IMR-90 (cell line): ENCODE results near the gene BCAS2. TPM values are rescaled to one million over a fixed set of nuclear protein-coding genes. Genes with fewer than 3 reads are reported as not detected.

ENCODE experiments used
- ATAC-seq: fragments of 200-7000 bp; cut with Tn5 transposase; 2 replicates; pipeline ENCODE4 v1.9.1; 2020; ENCODE audit warnings: low read depth, mild to moderate bottlenecking, moderate library complexity
- BruUV-seq: library from RNA; stranded (reverse); fragments of 400-500 nt; replicated peaks from 2 replicates; lab custom pipeline; 2021; lab: Mats Ljungman, UMichigan
- CTCF ChIA-PET: fragments of 300-600 bp; formaldehyde crosslinking; extraction: SDS; loops from one replicate; lab custom pipeline; 2021; ENCODE audit warnings: antibody characterized with exemption; lab: Yijun Ruan, JAX
- POLR2A ChIA-PET: fragments of 300-600 bp; sonication (Branson Sonifier 250); formaldehyde crosslinking; loops from one replicate; lab custom pipeline; 2022; ENCODE audit warnings: antibody characterized with exemption; ENCODE audit not compliant: unreplicated experiment; lab: Charles Lee
- DNase-seq: peaks from one replicate; pipeline ENCODE4 v3.0.0; 2013
- H2AFZ ChIP-seq: replicated peaks from 2 replicates; pipeline ENCODE3; 2013; ENCODE audit warnings: low read length, mild to moderate bottlenecking; ENCODE audit not compliant: poor library complexity
- H2AK5ac ChIP-seq: 2 replicates; pipeline ENCODE4 v1.6.1; 2013; ENCODE audit warnings: low read depth, low read length, inconsistent platforms
- H2AK9ac ChIP-seq: replicated peaks from 2 replicates; pipeline ENCODE3; 2013; ENCODE audit warnings: mild to moderate bottlenecking, low read depth, low read length, moderate library complexity; ENCODE audit not compliant: poor library complexity
- H2BK120ac ChIP-seq: 2 replicates; pipeline ENCODE4 v1.6.1; 2013; ENCODE audit warnings: low read depth, low read length, inconsistent platforms
- H2BK15ac ChIP-seq: 3 replicates; pipeline ENCODE4 v1.6.1; 2013; ENCODE audit warnings: low read depth, low read length, inconsistent platforms
- H2BK20ac ChIP-seq: 2 replicates; pipeline ENCODE4 v1.6.1; 2013; ENCODE audit warnings: low read depth, mild to moderate bottlenecking, inconsistent platforms, low read length, moderate library complexity
- H2BK5ac ChIP-seq: 2 replicates; pipeline ENCODE4 v1.6.1; 2013; ENCODE audit warnings: mild to moderate bottlenecking, low read depth, low read length, inconsistent platforms; ENCODE audit not compliant: poor library complexity, severe bottlenecking
- H3K14ac ChIP-seq: replicated peaks from 2 replicates; pipeline ENCODE4 v1.6.1; 2013; ENCODE audit warnings: low read depth, low read length, inconsistent platforms
- H3K18ac ChIP-seq: 2 replicates; pipeline ENCODE4 v1.6.1; 2013; ENCODE audit warnings: low read depth, low read length, control low read depth
- H3K23ac ChIP-seq: 2 replicates; pipeline ENCODE4 v1.6.1; 2013; ENCODE audit warnings: low read depth, low read length, inconsistent platforms
- H3K27ac ChIP-seq: 2 replicates; pipeline ENCODE4 v1.5.1; 2013; ENCODE audit warnings: mild to moderate bottlenecking, control low read depth, low read length; ENCODE audit not compliant: insufficient read depth
- H3K27me3 ChIP-seq: 2 replicates; pipeline ENCODE4 v1.6.1; 2013; ENCODE audit warnings: low read length; ENCODE audit not compliant: control insufficient read depth, insufficient read depth
- H3K36me3 ChIP-seq: 2 replicates; pipeline ENCODE4 v1.6.1; 2013; ENCODE audit warnings: low read length, mixed read lengths; ENCODE audit not compliant: control insufficient read depth, insufficient read depth
- H3K4ac ChIP-seq: 2 replicates; pipeline ENCODE4 v1.6.1; 2013; ENCODE audit warnings: low read depth, low read length, inconsistent platforms
- H3K4me1 ChIP-seq: 2 replicates; pipeline ENCODE4 v1.6.1; 2013; ENCODE audit warnings: low read length, mixed read lengths; ENCODE audit not compliant: control insufficient read depth, insufficient read depth
- H3K4me2 ChIP-seq: 2 replicates; pipeline ENCODE4 v1.6.1; 2013; ENCODE audit warnings: low read depth, mild to moderate bottlenecking, control low read depth, low read length, moderate library complexity
- H3K4me3 ChIP-seq: 2 replicates; pipeline ENCODE4 v1.5.1; 2013; ENCODE audit warnings: low read depth, mild to moderate bottlenecking, control low read depth, low read length, moderate library complexity; ENCODE audit not compliant: insufficient read depth
- H3K56ac ChIP-seq: 2 replicates; pipeline ENCODE4 v1.6.1; 2013; ENCODE audit warnings: low read length, inconsistent platforms; ENCODE audit not compliant: insufficient read depth; ENCODE audit errors: extremely low read depth
- H3K79me1 ChIP-seq, 2 experiments: 2 replicates each; pipeline ENCODE4 v1.6.1; 2013; ENCODE audit warnings: low read length in 2 of 2, inconsistent platforms in 1 of 2, low read depth in 1 of 2
- H3K9ac ChIP-seq: 2 replicates; pipeline ENCODE4 v1.6.1; 2013; ENCODE audit warnings: low read depth, low read length, control low read depth
- H3K9me1 ChIP-seq: 2 replicates; pipeline ENCODE4 v1.6.1; 2013; ENCODE audit warnings: low read length, inconsistent platforms; ENCODE audit not compliant: insufficient read depth
- H3K9me3 ChIP-seq: 2 replicates; pipeline ENCODE4 v1.6.1; 2013; ENCODE audit warnings: low read length; ENCODE audit not compliant: control insufficient read depth, insufficient read depth
- H4K20me1 ChIP-seq: 2 replicates; pipeline ENCODE4 v1.6.1; 2013; ENCODE audit warnings: low read length, inconsistent platforms; ENCODE audit not compliant: insufficient read depth
- H4K5ac ChIP-seq: 2 replicates; pipeline ENCODE4 v1.6.1; 2013; ENCODE audit warnings: mild to moderate bottlenecking, low read depth, low read length, control low read depth
- H4K8ac ChIP-seq, 2 experiments: 2 replicates each; pipeline ENCODE4 v1.6.1; 2013; ENCODE audit warnings: low read depth in 2 of 2, low read length in 2 of 2, control low read depth in 1 of 2, inconsistent platforms in 1 of 2
- H4K91ac ChIP-seq: 2 replicates; pipeline ENCODE4 v1.6.1; 2013; ENCODE audit warnings: low read depth, low read length, inconsistent platforms; ENCODE audit not compliant: insufficient read depth
- CEBPB ChIP-seq: IDR thresholded peaks from 2 replicates; pipeline ENCODE4 v1.6.1; 2012; ENCODE audit warnings: low read depth, low read length, improper control_type of control experiment
- RCOR1 ChIP-seq: IDR thresholded peaks from 2 replicates; pipeline ENCODE4 v1.6.1; 2012; ENCODE audit warnings: mild to moderate bottlenecking, low read length, improper control_type of control experiment; ENCODE audit not compliant: insufficient replicate concordance
- WGBS, 2 experiments: methylation state at CpG; one replicate each; pipeline versions ENCODE4 v1.1.5 to v1.1.7; 2013; ENCODE audit warnings: missing lambda C conversion rate in 2 of 2; ENCODE audit not compliant: insufficient read length in 1 of 2; ENCODE audit errors: extremely low coverage in 2 of 2; 5-methylcytosine and 5-hydroxymethylcytosine counted together
- dilution Hi-C: fragments of 300-500 bp; cut with HindIII; formaldehyde crosslinking; loops from one replicate; pipeline ENCODE4 v1.14.3; 2018; ENCODE audit warnings: low sequenced_read_pairs; ENCODE audit not compliant: unreplicated experiment
- in situ Hi-C: fragments of 300-500 bp; cut with MboI; formaldehyde crosslinking; loops from 3 replicates; pipeline ENCODE4 v1.14.3; 2019; ENCODE audit warnings: low sequenced_read_pairs, inconsistent platforms, mixed read lengths
- intact Hi-C: fragments of 100-400 bp; cut with micrococcal nuclease; formaldehyde crosslinking; loops from 2 replicates; pipeline ENCODE4 v1.10.0; 2022
- polyA plus RNA-seq, 3 experiments: library from polyadenylated mRNA; depleted of rRNA; stranded (reverse); fragments of >200 nt; gene quantifications; 2 replicates each; pipeline ENCODE4 v1.2.3, GENCODE V29; 2012; ENCODE audit warnings: low replicate concordance in 1 of 3
- total RNA-seq: library from RNA; depleted of rRNA; stranded (reverse); fragments of >200 nt; gene quantifications from 2 replicates; pipeline ENCODE4 v1.2.3, GENCODE V29; 2012

BCAS2 gene
- total and polyA plus RNA-seq, 2 of the 4 experiments (the other 2 are of a cell fraction) = 15.4 to 23.1 TPM

DNA sequence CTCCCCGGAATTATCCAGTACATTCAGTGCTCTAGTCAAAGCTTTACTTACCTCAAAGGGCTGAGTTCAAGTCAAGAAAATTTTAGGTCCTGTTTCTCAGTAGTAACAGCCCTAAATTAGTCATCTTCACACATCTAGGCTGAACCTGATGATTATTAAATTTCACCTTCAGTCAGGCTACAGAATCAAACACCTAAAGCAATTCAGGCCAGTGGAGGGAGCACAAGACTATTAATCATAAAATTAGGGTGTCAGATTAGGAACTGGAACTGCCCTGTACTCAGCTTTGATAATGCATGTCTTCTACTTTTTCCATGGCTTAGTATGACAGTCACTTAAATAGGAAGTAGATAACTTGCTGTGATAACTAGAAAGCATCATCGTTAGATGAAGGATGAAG is 28.4 kb upstream of the BCAS2 start:
- intact Hi-C loops = no loop called here
- Histone ChIP-seq H3K4ac (no peak overlapping the region), H3K79me1 (no peaks in the 10 kb centered on the region), H3K27ac (no peak overlapping the region), H3K4me1 (no peaks in the 10 kb centered on the region), H2AK9ac (no peak overlapping the region), H3K9ac (no peak overlapping the region), H3K23ac (no peak overlapping the region), H3K27me3 (no peaks in the 10 kb centered on the region), H2AFZ (no peak overlapping the region), H2BK5ac (no peak overlapping the region), H3K4me2 (no peak overlapping the region), H2BK120ac (no peak overlapping the region), H4K20me1 (no peaks in the 10 kb centered on the region), H2BK20ac (no peak overlapping the region), H2BK15ac (no peak overlapping the region), H3K56ac (no peak overlapping the region), H4K8ac (no peak overlapping the region), H3K18ac (no peak overlapping the region), H4K5ac (no peak overlapping the region), H3K36me3 (no peaks in the 10 kb centered on the region), H4K91ac (no peak overlapping the region), H2AK5ac (no peak overlapping the region), H3K9me3 (no peaks in the 10 kb centered on the region), H3K14ac (no peak overlapping the region), H3K4me3 (no peak overlapping the region), H3K9me1 (no peaks in the 10 kb centered on the region)
- in situ Hi-C loops = no loop called here
- ChIA-PET POLR2A (no interaction called here), CTCF (no interaction called here)
- no TSS peak for BruUV-seq
- no CpG with 5 or more reads among the region's 2 CpGs for WGBS, 2 experiments
- dilution Hi-C loops = no loop called here
- TF ChIP-seq RCOR1 = no peak
- TF ChIP-seq CEBPB = no peak
- DNase-seq (no peak), ATAC-seq (no peak)
